ENCODE measurements around the gene RPL27. TPM values are rescaled to one million over a fixed set of nuclear protein-coding genes. Genes with fewer than 3 reads are reported as not detected.
A peak's percentile ranks its signal among the peaks of the same experiment; 100 is the strongest.

The RPL27 gene
- total and polyA plus RNA-seq, 2 of the 8 experiments (the other 6 are each of a cell fraction or from before 2014, with no cell fraction given), result 1,415 to 3,779 TPM

DNA sequence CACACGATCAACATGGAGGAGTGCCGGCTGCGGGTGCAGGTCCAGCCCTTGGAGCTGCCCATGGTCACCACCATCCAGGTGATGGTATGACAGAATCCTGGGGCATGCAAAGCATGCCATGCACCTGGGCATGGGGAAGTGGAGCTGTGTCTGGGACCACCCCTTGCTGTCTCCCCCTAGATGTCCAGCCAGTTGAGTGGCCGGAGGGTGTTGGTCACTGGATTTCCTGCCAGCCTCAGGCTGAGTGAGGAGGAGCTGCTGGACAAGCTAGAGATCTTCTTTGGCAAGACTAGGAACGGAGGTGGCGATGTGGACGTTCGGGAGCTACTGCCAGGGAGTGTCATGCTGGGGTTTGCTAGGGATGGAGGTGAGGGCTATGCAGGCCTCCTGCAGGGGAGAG, 15.1 kb downstream of the RPL27 start:
- Histone ChIP-seq H3K23ac (ENCODE audit: insufficient read length) (no peak overlapping the region), H2BK15ac (ENCODE audit: low read length) (peak overlapping the region; percentile 78), H3K27me3 (replicated peaks in 1 of 4; ENCODE audit: control insufficient read depth in 3 of 4, extremely low read depth in 1 of 4, insufficient read depth in 3 of 4, low read length in 3 of 4) (no peaks in the 10 kb centered on the region), H3K9me3 (ENCODE audit: insufficient read depth in 2 of 2, low read depth in 1 of 2, low read length in 1 of 2) (no peaks in the 10 kb centered on the region), H3K79me2 (ENCODE audit: control insufficient read depth in 1 of 2, insufficient read depth in 2 of 2, low read length in 2 of 2) (peaks cover 0 to 6% of the 10 kb centered on the region in 2 experiments; a peak in 1 of 4 replicates), H3K56ac (replicated peaks; ENCODE audit: insufficient read length, low read depth, low read length) (no peak overlapping the region), H2BK12ac (ENCODE audit: low read depth, low read length) (0 out of 2 replicates have a peak overlapping the region, but pooled peaks have one; percentile 27), H3K14ac (ENCODE audit: insufficient read length) (no peak overlapping the region), H3K4ac (replicated peaks; ENCODE audit: insufficient read length, low read depth, low read length) (no peak overlapping the region), H3K18ac (ENCODE audit: extremely low read depth, low read length) (no peak overlapping the region), H3K27ac (ENCODE audit: low read depth, low read length) (no peak overlapping the region), H4K8ac (ENCODE audit: extremely low read depth, insufficient read depth, low read length) (peak overlapping the region; percentile 80; the same call in 1 of the 2 replicates), H2AFZ (ENCODE audit: low read length) (no peak overlapping the region), H4K20me1 (replicated peaks in 1 of 2; ENCODE audit: control insufficient read depth in 1 of 2, insufficient read depth in 2 of 2, low read length in 2 of 2) (peaks cover 8% of the 10 kb centered on the region in 2 experiments), H2BK5ac (ENCODE audit: low read depth, low read length) (peak overlapping the region; percentile 44; the same call in 1 of the 2 replicates), H4K5ac (ENCODE audit: insufficient read length, low read depth, low read length) (no peak overlapping the region), H3K79me1 (ENCODE audit: low read depth, low read length) (peaks cover 10% of the 10 kb centered on the region; the same call in 1 of the 2 replicates), H3K9ac (replicated peaks in 1 of 4; ENCODE audit: extremely low read depth in 1 of 4, low read depth in 3 of 4, low read length in 3 of 4) (no peak overlapping the region), H3K23me2 (ENCODE audit: low read depth, low read length) (no peaks in the 10 kb centered on the region; the same call in 1 of the 2 replicates), H3K4me2 (ENCODE audit: insufficient read depth in 1 of 2, low read depth in 2 of 2, low read length in 2 of 2) (no peak overlapping the region), H3K4me3 (ENCODE audit: extremely low read depth in 1 of 4, insufficient read depth in 2 of 4, low read depth in 3 of 4, low read length in 4 of 4) (no peak overlapping the region), H2AK5ac (ENCODE audit: low read depth, low read length) (no peak overlapping the region), H3K4me1 (replicated peaks in 1 of 4; ENCODE audit: control insufficient read depth in 3 of 4, insufficient read depth in 4 of 4, low read length in 3 of 4) (peaks cover 2 to 9% (median 4%) of the 10 kb centered on the region in 4 experiments; a peak in 6 of 7 replicates), H3K36me3 (ENCODE audit: control insufficient read depth in 2 of 4, insufficient read depth in 4 of 4, low read length in 3 of 4) (peaks cover 6 to 27% (median 9%) of the 10 kb centered on the region in 4 experiments; a peak in 7 of 8 replicates), H2BK20ac (ENCODE audit: low read length) (no peak overlapping the region), H2BK120ac (replicated peaks; ENCODE audit: low read depth, low read length) (no peak overlapping the region), H4K91ac (replicated peaks; ENCODE audit: insufficient read length, low read length) (no peak overlapping the region)
- POLR2A ChIA-PET (ENCODE audit: partially characterized antibody), result interaction anchor here (0.9 to 7.5 kb wide), 10 partner anchors 8 to 335 kb away, joined by 3 to 104 read pairs (median 4); partner anchors contain the start of genes IFI35, RPL27 and VAT1
- DNase-seq (ENCODE audit: low read depth in 1 of 2, low spot score in 2 of 2), result no peak
- TF ChIP-seq SUZ12 (IDR thresholded peaks at IDR 0.05; ENCODE audit: low read length) (no peak), HDAC2 (IDR thresholded peaks at IDR 0.05; ENCODE audit: borderline replicate concordance in 1 of 2, low read depth in 2 of 2, low read length in 2 of 2) (no peak), POLR2A (IDR thresholded peaks at IDR 0.05; ENCODE audit: control extremely low read depth in 1 of 2, low read depth in 2 of 2, low read length in 2 of 2) (no peak), CEBPB (IDR thresholded peaks at IDR 0.05; ENCODE audit: low read depth, low read length) (no peak)
- TF ChIP-seq, protein P1, sequence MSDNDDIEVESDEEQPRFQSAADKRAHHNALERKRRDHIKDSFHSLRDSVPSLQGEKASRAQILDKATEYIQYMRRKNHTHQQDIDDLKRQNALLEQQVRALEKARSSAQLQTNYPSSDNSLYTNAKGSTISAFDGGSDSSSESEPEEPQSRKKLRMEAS (IDR thresholded peaks at IDR 0.05), result no peak
- no peak for FAIRE-seq
- WGBS, 2 experiments (ENCODE audit: extremely low coverage in 1 of 2, insufficient coverage in 1 of 2, insufficient read length in 1 of 2, insufficient replicate concordance in 2 of 2, low coverage in 1 of 2, low lambda C conversion rate in 2 of 2, missing lambda C conversion rate in 1 of 2), result 94% methylated on average over 8 of the region's 8 CpGs; no CpG with 5 or more reads in 1 of the 2 experiments
- CTCF ChIA-PET (ENCODE audit: partially characterized antibody), result interaction anchor here (0.6 to 1.2 kb wide), 3 partner anchors 10 to 159 kb away, joined by 3 to 5 read pairs (median 3); partner anchors contain the start of gene RPL27

All from H1 (cell line).